NB4 (cell line): Measurements from ENCODE around the gene PPP1R9B.

ENCODE experiments used
- CTCF ChIP-seq: IDR thresholded peaks from one replicate; pipeline ENCODE4 v1.5.1; 2012; ENCODE audit warnings: low read depth, low read length
- POLR2A ChIP-seq: IDR thresholded peaks from 2 replicates; pipeline ENCODE4 v1.6.1; 2011; ENCODE audit warnings: mild to moderate bottlenecking; ENCODE audit not compliant: insufficient read length; ENCODE audit errors: extremely low read depth

- TF ChIP-seq POLR2A, result no peak
- TF ChIP-seq CTCF, result no peak
These were observed 19.5 kb upstream of the PPP1R9B start for GRCh38 chr17:50169881-50170459.
